Panc1 (cell line): ENCODE results near the gene CEP57. TPM values are rescaled to one million over a fixed set of nuclear protein-coding genes. Genes with fewer than 3 reads are reported as not detected.
A peak's percentile ranks its signal among the peaks of the same experiment; 100 is the strongest.

ENCODE experiments used
- ATAC-seq: fragments of 200-7000 bp; cut with Tn5 transposase; 2 replicates; pipeline ENCODE4 v1.9.1; 2020; ENCODE audit warnings: mild to moderate bottlenecking, moderate library complexity
- BruUV-seq: library from RNA; stranded (reverse); fragments of 400-500 nt; replicated peaks from 2 replicates; lab custom pipeline; 2021; lab: Mats Ljungman, UMichigan
- CTCF ChIA-PET: fragments of 300-600 bp; sonication (Branson Sonifier 250); formaldehyde crosslinking; loops from one replicate; lab custom pipeline; 2022; ENCODE audit warnings: antibody characterized with exemption; lab: Charles Lee
- POLR2A ChIA-PET: fragments of 300-600 bp; sonication (Branson Sonifier 250); formaldehyde crosslinking; loops from one replicate; lab custom pipeline; 2022; ENCODE audit warnings: antibody characterized with exemption; lab: Charles Lee
- DNase-seq: peaks from one replicate; pipeline ENCODE4 v3.0.0-alpha.2; 2010; ENCODE audit warnings: low read depth, low spot score
- H3K27ac ChIP-seq: 2 replicates; pipeline ENCODE4 v1.5.1; 2011; ENCODE audit warnings: mild to moderate bottlenecking, low read length, inconsistent platforms
- H3K27me3 ChIP-seq: fragments of 200-500 bp; sonication (Bioruptor generic); 2 replicates; pipeline ENCODE4 v1.6.0; 2014; ENCODE audit warnings: low read length, inconsistent platforms; ENCODE audit not compliant: control insufficient read depth, insufficient read depth
- H3K36me3 ChIP-seq: fragments of 200-500 bp; sonication (Bioruptor generic); 2 replicates; pipeline ENCODE4 v1.5.1; 2014; ENCODE audit warnings: inconsistent platforms, mild to moderate bottlenecking, low read length, moderate library complexity; ENCODE audit not compliant: control insufficient read depth, insufficient read depth
- H3K4me1 ChIP-seq: 2 replicates; pipeline ENCODE4 v1.5.1; 2011; ENCODE audit warnings: inconsistent platforms, mild to moderate bottlenecking, low read length, moderate library complexity; ENCODE audit not compliant: control insufficient read depth, insufficient read depth
- H3K4me3 ChIP-seq, 2 experiments: 2 replicates each; pipeline ENCODE4 v1.5.1; 2011 to 2012; ENCODE audit warnings: low read depth in 2 of 2, low read length in 2 of 2, mild to moderate bottlenecking in 2 of 2, inconsistent platforms in 1 of 2, moderate library complexity in 1 of 2
- H3K9me3 ChIP-seq: fragments of 200-500 bp; sonication (Bioruptor generic); 2 replicates; pipeline ENCODE4 v1.5.1; 2014; ENCODE audit warnings: low read depth, mild to moderate bottlenecking, inconsistent platforms, low read length, moderate library complexity; ENCODE audit not compliant: control insufficient read depth, insufficient read depth
- CTCF ChIP-seq: fragments of 450-650 bp; IDR thresholded peaks from 2 replicates; pipeline ENCODE4 v1.5.1; 2017; ENCODE audit warnings: mild to moderate bottlenecking
- POLR2AphosphoS5 ChIP-seq: IDR thresholded peaks from 2 replicates; pipeline ENCODE4 v1.6.1; 2012; ENCODE audit warnings: mild to moderate bottlenecking, low read depth, low read length, moderate library complexity
- REST ChIP-seq, 2 experiments: IDR thresholded peaks; 2 replicates each; pipeline ENCODE4 v1.6.1; 2011 to 2012; ENCODE audit warnings: low read depth in 2 of 2, control low read depth in 1 of 2, low read length in 1 of 2, mild to moderate bottlenecking in 1 of 2, moderate library complexity in 1 of 2; ENCODE audit not compliant: insufficient read depth in 1 of 2
- SIN3A ChIP-seq: IDR thresholded peaks from 2 replicates; pipeline ENCODE4 v1.6.1; 2012; ENCODE audit warnings: low read depth, mild to moderate bottlenecking, low read length, moderate library complexity, borderline replicate concordance; ENCODE audit not compliant: insufficient read depth
- TCF7L2 ChIP-seq: IDR thresholded peaks from 2 replicates; pipeline ENCODE4 v1.6.1; 2011; ENCODE audit warnings: mild to moderate bottlenecking, low read depth, low read length, inconsistent platforms
- in situ Hi-C: cut with HindIII; loops from 2 replicates; pipeline ENCODE4 v1.10.0; 2016; ENCODE audit warnings: low sequenced_read_pairs, low pct_unique_long_range_greater_than_20kb
- intact Hi-C: fragments of 100-400 bp; cut with micrococcal nuclease; formaldehyde crosslinking; loops from one replicate; pipeline ENCODE4 v1.10.0; 2022; ENCODE audit not compliant: unreplicated experiment
- total RNA-seq: library from RNA; stranded (reverse); gene quantifications from one replicate; pipeline ENCODE4 v1.2.1, GENCODE V29; 2021; ENCODE audit not compliant: unreplicated experiment

Gene CEP57
- total RNA-seq, 1 experiment from 2014 or later: 50.3 TPM

GRCh38 chr11:95845167-95845566, 54.9 kb downstream of the CEP57 start:
- Histone ChIP-seq H3K9me3 (no peaks in the 10 kb centered on the region), H3K27me3 (no peaks in the 10 kb centered on the region), H3K27ac (no peak overlapping the region), H3K4me1 (0 out of 2 replicates have a peak, but pooled peaks cover 3% of the 10 kb centered on the region), H3K4me3 (no peak overlapping the region), H3K36me3 (peaks cover 21% of the 10 kb centered on the region; the same call in 1 of the 2 replicates)
- ChIA-PET CTCF (no interaction called here), POLR2A (no interaction called here)
- intact Hi-C loops: loop anchor here (10.0 kb wide), 1 partner anchor 390 kb away; no protein-coding TSS in a partner anchor
- TF ChIP-seq SIN3A: no peak
- no peak for TF ChIP-seq CTCF
- TF ChIP-seq TCF7L2: no peak
- TF ChIP-seq REST (IDR thresholded peaks at IDR 0.05; ENCODE audit: insufficient read depth in 1 of 2, low read depth in 2 of 2, low read length in 1 of 2): no peak
- no peak for TF ChIP-seq POLR2AphosphoS5
- DNase-seq (no peak), ATAC-seq (no peak)
- no TSS peak for BruUV-seq
- in situ Hi-C loops: no loop called here

GRCh38 chr11:95849087-95849825, 59.0 kb downstream of the CEP57 start:
- BruUV-seq: no TSS peak
- H3K27ac ChIP-seq: no peak overlapping the region
- H3K36me3 ChIP-seq: peaks cover 11% of the 10 kb centered on the region; the same call in 1 of the 2 replicates
- in situ Hi-C loops: no loop called here
- peak; percentile 90 for ATAC-seq
- DNase-seq: peak; percentile 39
- H3K27me3 ChIP-seq: no peaks in the 10 kb centered on the region
- H3K9me3 ChIP-seq: no peaks in the 10 kb centered on the region
- TF ChIP-seq CTCF (peak; percentile 72), TCF7L2 (no peak)
- ChIA-PET POLR2A (interaction anchor here (0.6 kb wide), 1 partner anchor 784 kb away, joined by 3 read pairs; no protein-coding TSS in a partner anchor), CTCF (interaction anchor here (0.5 to 1.4 kb wide), 6 partner anchors 128 to 577 kb away, joined by 3 to 10 read pairs (median 4); partner anchors contain the start of gene MAML2)
- intact Hi-C loops: loop anchor here (10.0 kb wide), 1 partner anchor 386 kb away; no protein-coding TSS in a partner anchor
- H3K4me3 ChIP-seq: no peak overlapping the region
- 0 out of 2 replicates have a peak, but pooled peaks cover 3% of the 10 kb centered on the region for H3K4me1 ChIP-seq
